NCI-H146 treated with DMSO at 0.1 percent for 48 hours (cell line): Measurements from ENCODE around the gene DDA1.

Experiments
- DNase-seq: peaks from one replicate; lab custom pipeline; 2025; ENCODE audit not compliant: unreplicated experiment; lab: John Stamatoyannopoulos, UW

The DDA1 gene

GRCh38 chr19:17328517-17329365 is 19.4 kb downstream of the DDA1 start:
- no peak for DNase-seq

- no peak for DNase-seq
Measured at GRCh38 chr19:17329366-17330261, 20.3 kb downstream of the DDA1 start.

DNA sequence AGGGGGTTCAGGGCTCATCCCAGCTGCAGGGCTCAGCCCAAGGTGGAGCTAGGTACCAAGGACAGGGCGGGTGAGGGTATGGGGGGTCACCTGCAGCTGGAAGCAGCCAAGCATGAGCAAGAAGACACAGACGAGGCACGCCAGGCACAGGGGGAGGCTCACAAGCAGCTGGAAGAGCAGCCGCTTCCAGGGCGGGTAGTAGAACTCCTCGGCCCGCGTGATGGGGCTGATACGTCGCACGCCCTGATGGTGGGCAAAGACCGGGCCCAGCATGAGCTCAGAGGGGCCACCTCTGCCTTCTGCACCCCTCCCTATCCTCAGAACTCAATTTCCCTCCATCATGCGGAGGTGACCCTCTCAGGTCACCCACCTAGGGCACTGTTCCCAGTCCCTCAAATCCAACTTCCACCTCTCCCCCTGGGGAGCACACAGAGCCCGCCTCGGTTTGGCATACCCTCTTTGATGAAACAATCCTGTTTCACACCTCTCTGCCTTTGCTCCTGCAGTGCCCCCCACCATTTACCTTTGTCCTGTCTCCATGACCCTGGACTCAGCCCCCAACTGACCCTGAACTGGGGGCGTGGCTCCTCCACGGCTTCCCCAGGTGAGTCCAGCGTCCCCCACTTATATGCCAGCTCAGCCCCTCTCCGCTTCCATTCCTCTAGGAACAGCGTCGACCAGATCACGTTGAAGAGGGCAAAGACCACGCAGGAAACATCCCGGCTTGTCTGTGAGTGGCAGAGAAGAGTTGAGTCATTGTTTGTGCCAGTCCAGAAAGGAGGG is 21.1 kb downstream of the DDA1 start:
- DNase-seq: no peak

DNA sequence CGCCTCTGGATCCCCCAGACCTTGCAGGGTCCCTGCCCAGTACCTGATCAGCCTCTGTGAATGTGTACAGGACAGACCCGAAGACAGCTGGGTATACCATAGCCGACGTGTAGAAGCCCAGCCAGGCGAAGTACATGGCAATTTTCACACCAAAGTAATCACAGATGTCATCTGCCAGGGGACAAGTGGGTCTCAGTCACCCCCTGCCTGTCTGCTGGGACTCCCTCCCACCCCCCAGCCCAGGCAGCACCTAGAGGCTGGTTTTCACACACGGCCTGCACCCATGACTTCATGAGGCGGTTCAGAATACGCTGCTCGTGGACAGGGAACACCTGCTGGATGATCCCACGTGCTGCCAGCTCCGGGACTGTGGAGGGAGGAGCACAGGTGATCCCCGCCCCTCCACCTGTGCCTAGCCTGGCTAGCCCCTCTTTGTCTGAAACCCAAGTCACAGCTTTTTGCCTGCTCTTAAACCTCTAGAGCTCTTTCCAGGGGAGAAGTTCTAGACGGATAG is 21.7 kb downstream of the DDA1 start:
- peak; percentile 10 for DNase-seq

DNA sequence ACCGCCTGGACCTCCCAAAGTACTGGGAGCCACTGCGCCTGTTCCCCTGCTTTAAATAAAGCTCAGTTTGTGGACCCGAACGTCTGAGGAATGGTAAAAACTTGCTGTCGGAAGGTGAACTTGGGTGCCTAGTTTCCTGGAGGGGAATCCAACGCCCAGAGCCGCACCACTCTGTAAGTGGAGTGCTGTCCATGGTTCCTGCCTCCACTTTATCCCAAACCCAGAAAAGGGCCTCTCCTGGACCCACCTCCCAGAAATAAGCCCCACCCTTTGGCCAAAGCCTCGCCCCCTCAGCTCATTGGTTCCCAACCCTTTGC is 23.0 kb downstream of the DDA1 start:
- DNase-seq: no peak

- peak; percentile 41 for DNase-seq
Measured at GRCh38 chr19:17332677-17333581, 23.6 kb downstream of the DDA1 start.

- no peak for DNase-seq
Measured at GRCh38 chr19:17333611-17334413, 24.4 kb downstream of the DDA1 start.

DNA sequence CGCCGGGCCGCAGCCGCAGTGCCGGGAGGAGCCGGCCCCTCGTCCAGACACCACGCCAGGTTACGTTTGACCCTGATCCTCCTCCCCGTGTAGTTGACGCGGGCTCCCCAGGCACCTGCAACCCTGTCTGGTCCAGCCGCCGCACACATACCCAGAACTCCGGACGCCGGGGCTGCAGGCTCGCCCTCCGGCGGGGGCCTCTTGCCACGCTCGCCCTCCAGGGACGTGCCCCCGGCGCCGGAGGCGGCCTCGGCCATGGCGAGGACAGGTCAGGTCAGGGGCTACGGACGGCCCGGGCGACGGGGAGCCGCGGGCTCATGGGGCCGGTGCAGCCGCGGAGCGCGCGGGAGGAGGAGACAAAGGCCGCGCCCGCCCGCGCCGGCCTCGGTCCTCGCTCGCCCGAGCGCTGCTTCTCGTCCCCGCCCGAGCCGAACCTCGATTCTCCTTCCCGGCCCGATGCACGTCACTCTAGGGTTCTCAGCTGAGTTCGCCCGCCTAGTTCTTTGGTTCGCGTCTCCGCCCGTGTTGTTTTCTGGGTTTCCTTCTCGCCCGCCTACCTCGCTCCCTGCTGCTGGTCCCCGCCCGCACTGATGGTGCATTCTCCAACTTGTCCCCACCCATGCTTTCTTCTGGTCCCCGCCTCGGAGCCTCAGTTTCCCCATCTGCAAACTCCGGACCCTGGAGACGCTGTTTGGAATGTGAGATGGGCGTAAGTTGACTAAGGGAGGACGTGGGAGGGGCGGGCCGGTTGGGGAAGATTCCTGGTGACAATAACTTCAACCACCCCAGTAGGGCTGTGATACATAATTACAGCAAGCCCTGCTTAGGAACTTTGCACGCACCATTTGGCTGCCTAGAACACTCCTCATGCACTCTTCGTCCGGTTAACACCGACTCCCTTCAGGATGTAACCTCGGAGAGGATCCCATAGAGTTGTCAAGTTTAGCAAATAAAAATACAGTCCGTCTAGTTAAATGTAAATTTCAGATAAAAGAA is 25.3 kb downstream of the DDA1 start, which contains the start of gene ANO8:
TSS of gene ANO8 (minus strand) at position 442 of the 996 bp plus-strand sequence. CDS start at position 257, 185 bp downstream.
- peak; percentile 91 for DNase-seq

- DNase-seq: no peak
Measured at GRCh38 chr19:17335575-17335974, 26.2 kb downstream of the DDA1 start.

- peak; percentile 99 for DNase-seq
Measured at GRCh38 chr19:17336872-17337674, 27.7 kb downstream of the DDA1 start, which contains the start of gene GTPBP3. TSS of gene GTPBP3 (plus strand) at chr19:17337553. CDS start at chr19:17337612, 59 bp downstream.

DNA sequence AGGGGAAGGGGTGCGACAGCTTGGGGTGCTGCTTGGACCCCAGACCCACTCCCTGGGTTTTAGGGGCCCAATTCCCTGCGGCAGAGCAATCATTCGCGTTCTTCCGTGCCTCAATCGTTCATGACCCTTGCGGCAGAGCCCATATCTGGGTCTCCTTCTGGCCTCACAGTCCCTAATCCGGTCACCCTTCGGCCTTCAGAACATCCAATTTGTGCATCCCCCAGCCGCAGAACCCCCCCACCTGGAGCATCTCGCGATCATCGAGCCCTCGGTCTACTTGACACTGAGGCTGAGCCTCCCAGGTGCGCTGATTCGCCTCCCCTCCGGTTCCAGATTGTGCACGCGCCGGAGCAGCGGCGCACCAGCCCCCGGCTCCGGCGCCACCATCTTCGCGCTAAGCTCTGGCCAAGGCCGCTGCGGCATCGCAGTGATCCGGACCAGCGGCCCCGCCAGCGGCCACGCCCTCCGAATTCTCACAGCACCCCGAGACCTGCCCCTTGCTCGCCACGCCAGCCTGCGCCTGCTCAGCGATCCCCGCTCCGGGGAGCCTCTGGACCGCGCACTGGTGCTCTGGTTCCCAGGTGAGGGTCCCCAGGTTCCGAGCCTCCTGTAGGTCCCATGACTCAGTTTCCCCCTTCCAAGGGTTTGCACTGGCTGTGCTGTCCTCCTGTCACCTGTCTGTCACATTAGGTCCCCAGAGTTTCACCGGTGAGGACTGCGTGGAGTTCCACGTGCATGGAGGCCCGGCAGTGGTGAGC is 28.5 kb downstream of the DDA1 start:
- no peak for DNase-seq

GRCh38 chr19:17338433-17339078 is 29.2 kb downstream of the DDA1 start:
- DNase-seq: no peak

- no peak for DNase-seq
Measured at GRCh38 chr19:17339088-17339741, 29.9 kb downstream of the DDA1 start.

- DNase-seq: no peak
Measured at GRCh38 chr19:17340302-17340870, 31.0 kb downstream of the DDA1 start.

GRCh38 chr19:17340871-17341357 is 31.6 kb downstream of the DDA1 start:
- no peak for DNase-seq
